HG02938 (cell line): ENCODE results near the gene USP12.
"Not testable (repeated sequence)": the region's sequence is repeated elsewhere in the genome, so short reads cannot be mapped to it uniquely, and the experiment has no call there.

Experiments
- ATAC-seq: cut with Tn5 transposase; IDR thresholded peaks from one replicate; pipeline ENCODE4 v1.9.1; 2021; ENCODE audit warnings: mild to moderate bottlenecking, moderate library complexity; ENCODE audit not compliant: unreplicated experiment

The USP12 gene

DNA sequence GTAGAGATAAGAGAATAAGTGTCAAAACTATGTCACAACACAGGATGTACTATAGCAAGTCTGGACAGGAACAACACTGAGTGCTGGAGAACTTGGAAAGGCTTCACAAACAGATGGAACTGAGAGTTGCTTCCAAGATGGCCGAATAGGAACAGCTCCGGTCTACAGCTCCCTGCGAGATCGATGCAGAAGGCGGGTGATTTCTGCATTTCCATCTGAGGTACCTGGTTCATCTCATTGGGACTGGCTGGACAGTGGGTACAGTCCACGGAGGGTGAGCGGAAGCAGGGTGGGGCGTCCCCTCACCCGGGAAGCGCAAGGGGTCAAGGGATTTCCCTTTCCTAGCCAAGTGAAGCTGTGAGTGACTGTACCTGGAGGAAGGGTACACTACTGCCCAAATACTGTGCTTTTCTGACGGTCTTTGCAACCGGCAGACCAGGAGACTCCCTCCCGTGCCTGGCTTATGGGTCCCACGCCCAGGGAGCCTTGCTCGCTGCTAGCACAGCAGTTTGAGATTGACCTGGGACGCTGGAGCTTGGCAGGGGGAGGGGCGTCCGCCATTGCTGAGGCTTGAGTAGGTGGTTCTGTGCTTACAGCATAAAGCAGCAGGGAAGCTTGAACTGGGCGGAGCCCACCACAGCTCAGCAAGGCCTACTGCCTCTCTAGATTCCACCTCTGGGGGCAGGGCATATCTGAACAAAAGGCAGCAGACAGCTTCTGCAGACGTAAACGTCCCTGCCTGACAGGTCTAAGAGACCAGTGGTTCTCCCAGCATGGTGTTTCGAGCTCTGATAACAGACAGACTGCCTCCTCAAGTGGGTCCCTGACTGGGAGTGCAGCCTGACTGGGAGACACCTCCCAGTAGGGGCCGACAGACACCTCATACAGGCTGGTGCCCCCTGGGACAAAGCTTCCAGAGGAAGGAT, 46.0 kb downstream of the USP12 start:
- ATAC-seq: no peak

DNA sequence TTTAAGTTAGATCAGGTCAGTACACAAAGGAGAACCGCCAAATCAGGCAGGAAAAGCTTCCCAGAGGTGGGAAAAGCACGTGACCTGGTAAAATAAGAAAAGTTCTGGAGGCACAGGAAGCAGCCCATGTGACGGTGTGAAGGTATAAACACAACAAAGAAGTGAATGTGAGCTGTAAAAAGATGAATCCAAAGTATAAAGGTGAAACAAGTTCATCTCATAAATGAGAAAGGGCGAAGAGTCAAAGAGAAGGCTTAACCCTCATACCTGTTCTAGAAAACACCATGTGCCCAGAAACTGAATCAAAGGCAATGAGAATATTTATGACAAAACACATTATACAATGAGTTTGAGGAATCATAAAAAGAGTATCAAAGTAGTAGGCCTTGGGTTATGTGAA, 47.0 kb downstream of the USP12 start:
- ATAC-seq: no peak

DNA sequence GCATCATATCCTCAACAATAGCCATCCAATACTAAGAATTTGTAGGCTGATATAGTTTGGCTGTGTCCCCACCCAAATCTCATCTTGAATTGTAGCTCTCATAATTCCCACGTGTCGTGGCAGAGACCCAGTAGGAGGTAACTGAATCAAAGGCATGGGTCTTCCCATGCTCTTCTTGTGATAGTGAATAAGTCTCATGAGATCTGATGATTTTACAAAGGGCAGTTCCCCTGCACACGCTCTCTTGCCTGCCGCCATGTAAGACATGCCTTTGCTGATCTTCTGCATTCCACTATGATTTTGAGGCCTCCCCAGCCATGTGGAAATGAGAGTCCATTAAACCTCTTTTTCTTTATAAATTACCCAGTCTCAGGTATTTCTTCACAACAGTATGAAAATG, 48.2 kb downstream of the USP12 start:
- ATAC-seq: not testable (repeated sequence)

DNA sequence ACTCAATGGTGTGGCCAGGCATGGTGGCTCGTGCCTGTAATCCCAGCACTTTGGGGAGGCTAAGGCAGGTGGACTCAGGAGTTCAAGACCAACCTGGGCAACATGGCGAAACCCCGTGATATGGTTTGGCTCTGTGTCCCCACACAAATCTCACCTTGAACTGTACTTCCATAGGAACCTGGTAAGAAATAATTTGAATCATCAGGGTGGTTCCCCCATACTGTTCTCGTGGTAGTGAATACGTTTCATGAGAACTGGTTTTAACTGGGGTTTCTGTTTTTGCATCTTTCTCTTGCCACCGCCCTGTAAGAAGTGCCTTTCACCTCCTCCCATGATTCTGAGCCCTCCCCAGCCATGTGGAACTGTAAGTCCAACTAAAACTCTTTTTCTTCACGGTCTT, 49.6 kb downstream of the USP12 start:
- no peak for ATAC-seq

DNA sequence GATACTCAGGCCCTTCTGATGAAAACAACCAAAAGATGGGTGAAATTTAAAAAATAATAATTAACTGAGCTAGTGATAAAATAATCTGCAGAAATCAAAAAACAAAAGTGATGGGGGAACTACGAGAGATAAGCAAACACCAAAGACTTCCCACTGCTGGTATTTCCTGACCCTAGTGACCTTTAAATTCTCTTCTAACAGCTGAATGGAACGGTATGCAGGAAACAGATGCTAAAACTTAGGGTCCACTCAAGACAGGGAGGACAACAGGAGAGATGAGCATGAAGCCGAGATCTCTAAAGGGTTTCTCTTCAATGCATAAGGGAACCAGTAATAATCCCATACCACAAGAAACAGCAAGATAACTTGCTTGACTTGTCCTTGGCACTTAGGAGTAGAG, 50.8 kb downstream of the USP12 start:
- ATAC-seq: no peak

DNA sequence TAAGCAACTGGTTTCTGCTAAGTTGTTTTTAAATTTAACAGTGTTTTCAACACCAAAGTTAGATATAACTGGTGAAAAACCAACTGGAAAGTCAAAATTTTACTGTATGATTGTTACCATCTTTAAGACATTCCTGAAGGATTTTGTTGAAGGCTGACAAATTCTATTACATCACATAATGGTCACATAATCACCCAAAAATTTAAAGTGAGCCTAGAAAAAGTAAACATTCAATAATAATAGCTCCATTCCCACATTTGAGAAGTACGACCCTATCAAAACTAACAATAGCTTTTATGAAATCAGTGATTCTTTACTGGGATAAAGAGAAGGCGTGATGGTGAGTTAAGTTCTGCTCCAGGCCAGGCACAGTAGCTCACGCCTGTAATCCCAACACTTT, 51.6 kb downstream of the USP12 start:
- no peak for ATAC-seq

DNA sequence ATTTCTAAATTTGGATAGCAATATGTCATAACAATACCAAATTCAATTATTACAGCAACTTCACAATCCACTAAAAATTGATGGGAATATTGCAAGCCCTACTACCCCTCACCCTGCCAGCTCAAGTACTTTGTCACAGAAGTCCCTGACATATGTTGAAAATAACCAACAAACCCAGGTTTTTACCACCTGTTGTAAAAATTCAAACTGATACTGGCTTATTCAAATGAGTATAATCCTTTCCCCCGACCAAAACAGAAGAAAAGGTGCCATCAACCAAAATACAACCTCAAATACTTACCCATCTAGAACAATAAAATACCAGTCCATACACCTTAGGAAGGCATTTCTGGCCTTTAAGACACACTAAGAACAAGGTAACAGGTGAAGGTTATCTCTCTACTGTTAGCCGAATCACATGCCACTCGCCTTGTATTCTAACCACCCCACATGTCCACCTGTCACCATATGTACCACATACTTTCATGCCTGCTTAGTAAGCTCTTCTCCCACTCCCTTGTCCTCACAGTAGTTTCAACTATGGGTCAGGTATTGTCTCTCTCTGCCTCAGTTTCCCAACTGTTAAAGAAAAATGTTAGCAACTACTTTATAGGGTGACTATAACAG, 53.1 kb downstream of the USP12 start:
- ATAC-seq: no peak

DNA sequence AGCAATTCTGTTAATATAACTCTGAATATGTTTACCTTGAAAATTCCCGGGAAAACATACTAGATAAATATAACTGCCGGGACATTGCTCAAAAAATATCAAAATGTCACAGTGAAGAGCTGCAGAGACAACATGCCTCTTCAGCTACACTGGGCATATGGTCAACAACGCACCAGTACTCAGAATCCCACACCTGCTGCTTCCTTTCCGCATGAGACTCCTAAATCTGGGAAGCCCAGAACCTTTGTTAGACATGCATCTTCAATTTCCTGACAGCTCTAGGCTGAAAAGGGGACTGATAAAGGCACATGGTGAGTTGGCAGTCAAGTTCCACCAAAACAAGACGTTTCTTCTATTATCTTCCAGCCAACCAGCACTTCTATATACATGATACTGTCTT, 53.7 kb downstream of the USP12 start:
- ATAC-seq: no peak

DNA sequence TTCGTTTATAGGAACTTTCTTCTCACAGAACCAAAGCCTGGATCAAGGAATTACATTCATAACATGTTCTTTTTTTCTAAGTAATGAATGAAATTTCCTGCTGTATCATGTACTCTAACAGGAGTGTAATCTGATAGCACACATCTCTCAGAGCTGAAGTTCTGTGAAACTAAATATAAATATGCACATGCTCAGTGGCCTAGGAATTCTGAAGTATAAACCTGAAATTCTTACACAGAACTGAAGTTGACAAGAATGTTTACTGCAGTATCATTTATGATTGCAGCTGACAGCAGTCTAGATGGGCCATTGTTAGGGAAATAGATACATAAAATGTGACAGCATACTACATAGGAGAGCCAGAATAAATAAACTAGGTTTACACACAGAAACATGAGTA, 54.5 kb downstream of the USP12 start:
- no peak for ATAC-seq

DNA sequence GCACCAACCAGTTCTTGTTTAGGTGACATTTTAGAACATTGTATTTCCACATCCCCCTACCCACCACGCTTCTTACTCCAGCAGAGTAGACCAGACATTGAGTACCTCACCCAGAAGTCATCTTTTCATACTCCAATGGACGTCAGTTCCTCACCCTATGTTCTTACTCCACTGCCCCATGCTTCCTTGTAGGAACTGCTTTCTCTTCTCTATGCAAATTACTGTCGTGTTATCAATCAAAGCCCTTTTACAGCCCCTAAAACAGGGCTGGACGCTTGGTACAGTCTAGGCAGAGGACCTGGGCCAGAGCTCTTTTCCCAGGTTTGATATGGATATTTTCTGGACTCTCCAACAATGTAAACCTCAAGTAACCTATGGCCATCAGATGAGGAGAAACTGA, 58.2 kb downstream of the USP12 start:
- no peak for ATAC-seq

DNA sequence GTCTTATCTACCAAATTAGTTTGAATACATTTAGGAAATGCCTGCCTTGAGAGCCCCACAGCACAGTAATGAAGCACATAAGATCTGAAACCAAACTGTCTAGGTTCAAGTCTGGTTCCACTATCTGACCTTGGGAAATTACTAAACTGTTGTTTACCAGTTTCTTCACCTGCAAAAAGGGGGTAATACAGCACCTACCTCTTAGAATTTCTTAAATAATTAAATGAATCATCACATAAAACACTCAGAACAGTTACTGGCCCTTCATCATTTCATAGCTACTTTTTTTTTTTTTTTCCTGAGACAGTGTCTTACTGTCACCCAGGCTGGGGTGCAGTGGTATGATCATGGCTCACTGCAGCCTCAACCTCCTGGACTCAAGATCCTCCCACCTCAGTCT, 59.6 kb downstream of the USP12 start:
- ATAC-seq: no peak

DNA sequence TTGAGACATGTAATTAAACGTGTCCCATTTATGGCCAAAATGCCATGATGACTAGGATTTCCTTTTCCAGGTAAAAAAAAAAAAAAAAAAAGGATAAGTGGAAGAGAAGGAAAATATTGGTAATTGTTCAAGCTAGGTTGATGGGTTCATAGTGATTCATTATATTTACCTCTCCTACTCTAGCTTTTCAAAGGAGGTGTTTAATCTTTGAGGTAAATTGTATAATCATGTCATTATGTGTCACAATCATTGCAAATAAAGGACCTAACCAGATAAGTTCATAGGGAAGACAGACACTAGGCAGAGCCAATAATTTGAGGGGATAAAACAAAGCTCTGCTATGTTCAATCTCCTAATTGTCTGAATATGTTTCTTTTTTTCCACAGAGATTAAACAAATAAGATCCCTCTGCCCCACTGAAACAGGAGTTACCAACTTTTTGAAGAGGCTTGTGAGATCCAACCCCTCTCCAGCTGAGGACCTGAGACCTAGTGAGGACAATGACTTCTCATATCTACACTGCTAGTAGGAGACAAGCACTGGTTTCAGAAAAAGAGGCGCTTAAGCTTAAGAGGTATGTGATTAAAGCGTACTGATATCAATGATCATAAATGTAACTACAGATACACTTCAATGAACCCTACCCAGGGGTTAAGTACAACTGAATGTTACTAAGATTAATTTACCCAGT, 61.4 kb downstream of the USP12 start:
- no peak for ATAC-seq

DNA sequence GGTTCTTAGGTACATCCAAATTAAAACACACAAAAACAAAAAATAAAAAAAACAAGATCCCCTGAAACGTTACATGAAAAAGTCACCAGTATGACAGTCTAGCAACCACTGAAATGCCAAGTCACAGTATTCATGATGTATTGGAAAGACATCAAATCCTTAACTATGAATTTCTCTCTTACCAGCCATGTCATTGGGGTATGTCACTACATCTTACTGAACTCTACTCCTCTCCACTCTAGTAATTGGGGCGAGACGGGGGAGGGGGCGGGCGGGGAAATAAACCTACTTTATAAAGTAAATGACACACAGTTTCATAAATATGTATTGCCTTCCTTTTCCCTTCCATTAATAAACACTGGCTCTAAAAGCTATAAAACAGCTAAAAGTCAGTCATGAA, 65.5 kb downstream of the USP12 start:
- ATAC-seq: no peak

DNA sequence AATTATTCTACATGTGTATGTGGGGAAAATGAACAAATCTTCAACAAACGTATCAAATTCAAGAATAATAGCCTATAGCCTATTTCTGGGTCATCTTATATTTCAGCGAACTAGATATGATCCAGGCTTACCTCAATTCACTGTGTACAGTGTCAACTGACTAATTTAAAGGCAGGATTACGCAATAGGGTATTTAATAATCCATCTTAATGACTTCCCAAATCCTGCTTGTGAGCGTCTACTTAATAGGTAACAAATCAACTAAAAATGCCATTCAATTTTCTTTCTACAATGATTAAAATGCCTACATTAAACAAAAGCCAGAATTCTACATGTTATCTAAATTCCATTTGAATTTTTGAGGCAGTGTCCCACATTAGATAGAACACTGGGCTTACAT, 67.0 kb downstream of the USP12 start:
- no peak for ATAC-seq

DNA sequence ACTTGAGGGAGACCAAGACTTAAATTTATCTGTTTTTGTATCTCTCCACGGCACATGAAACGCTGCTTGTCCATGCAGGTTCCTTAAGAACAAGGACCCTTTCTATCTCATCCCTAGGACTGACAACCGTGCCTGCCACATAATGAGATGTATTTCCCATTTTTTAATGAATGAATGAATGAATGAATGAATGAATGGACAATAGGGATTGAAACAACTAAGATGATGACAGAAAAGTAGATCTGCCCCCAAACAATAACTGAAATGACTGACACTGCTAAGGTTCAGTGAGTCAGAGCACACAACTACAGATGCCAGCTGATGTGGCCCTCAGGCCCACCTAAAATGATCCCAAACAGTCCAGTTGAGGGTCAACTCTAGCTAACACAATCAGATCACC, 69.8 kb downstream of the USP12 start:
- no peak for ATAC-seq

DNA sequence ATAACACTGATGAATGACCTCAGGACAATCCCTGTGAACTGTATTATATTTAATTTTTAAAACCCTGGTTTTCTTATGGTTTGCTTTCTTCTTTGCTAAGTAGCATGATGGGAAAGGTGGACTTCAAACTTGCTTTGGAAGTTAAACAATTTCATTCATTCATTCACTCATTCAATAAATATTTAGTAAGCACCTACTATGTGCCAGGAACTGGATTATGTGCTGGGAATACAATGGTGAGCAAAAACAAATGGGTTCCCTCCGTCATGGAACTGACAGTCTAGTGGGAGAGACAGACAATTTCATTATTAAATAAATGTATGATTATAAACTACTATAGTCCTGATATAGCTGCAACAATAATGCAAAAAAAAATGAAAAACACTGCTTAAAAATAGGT, 70.3 kb downstream of the USP12 start:
- ATAC-seq: no peak

DNA sequence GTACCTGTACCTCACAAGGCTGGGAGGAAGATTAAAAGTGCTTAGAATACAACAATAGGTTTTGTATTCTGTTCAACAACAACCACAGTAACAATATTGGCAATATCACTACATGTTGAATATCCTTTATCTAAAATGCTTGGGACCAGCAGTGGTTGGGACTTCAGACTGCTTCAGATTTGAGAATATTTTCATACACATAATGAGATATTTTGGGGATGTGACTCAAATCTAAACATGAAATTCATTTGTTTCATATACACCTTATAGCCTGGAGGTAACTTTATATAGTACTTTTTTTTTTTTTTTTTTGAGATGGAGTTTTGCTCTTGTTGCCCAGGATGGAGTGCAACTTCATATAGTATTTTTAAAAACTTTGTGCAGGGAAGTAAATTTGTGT, 73.9 kb downstream of the USP12 start:
- no peak for ATAC-seq

DNA sequence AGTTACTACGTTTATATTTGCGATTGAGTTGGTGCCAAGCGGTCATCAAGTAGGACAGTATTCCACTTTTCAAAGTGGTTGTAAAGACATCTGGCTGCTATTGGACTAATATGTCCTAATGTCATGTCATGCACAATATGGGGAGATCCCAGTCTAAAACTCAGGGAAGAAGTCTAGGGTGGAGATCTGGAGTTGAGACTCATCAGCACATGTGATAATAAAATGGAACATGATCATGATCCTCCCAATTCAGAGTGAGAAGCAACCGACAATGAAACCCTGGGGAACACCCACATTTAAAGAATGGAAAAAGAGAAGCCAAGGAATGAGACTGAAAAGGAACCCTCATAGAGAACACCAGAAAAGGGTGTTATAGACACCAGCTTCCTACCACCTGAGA, 80.2 kb downstream of the USP12 start:
- no peak for ATAC-seq

DNA sequence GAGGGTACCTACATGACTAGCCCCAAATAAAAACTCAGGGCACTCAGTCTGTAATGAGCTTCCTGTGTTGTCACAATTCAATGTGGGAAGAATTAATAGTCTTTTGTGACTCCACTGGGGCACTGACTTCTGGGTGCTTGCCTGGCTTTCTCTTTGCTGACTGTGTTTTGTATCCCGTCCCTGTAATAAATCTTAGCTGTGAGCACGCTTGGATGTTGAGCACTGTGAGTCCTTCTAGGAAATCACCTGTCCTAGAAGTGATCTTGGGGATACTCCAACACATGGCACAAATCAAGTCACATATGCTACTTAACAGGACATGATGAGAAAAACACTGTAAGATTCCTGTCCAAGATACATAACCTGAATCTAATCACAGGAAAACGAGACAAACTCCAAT, 83.0 kb downstream of the USP12 start:
- no peak for ATAC-seq

DNA sequence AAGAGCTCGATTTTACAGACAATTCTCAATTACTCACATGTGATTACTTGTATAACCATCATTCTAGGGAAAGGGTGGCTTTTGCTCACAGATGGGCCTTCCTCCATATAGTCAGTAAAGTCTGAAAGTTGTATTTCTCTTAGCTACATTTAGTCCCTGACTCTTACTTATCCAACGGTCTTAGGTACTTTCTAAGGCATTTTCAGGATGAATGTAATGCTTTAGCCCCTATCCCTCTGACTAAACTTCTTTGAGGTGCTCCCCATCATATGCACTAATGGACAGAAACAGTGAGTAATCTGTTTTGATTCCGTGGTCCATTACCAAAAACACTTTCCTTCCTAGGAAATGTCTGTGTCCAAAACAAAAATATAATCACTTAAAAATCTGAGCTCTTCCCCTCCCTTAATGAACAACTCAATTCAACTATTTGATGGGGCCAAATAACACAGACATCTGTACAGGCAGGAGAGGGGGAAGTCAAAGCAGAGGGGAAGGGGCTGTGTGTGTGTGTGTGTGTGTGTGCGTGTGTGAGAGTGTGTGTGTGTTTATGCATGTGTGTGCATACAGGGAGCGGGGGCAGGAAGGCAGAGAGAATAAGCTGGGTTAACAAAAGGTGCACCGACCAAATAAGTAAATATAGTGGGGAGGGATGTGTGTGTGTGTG, 84.9 kb downstream of the USP12 start:
- ATAC-seq: no peak

DNA sequence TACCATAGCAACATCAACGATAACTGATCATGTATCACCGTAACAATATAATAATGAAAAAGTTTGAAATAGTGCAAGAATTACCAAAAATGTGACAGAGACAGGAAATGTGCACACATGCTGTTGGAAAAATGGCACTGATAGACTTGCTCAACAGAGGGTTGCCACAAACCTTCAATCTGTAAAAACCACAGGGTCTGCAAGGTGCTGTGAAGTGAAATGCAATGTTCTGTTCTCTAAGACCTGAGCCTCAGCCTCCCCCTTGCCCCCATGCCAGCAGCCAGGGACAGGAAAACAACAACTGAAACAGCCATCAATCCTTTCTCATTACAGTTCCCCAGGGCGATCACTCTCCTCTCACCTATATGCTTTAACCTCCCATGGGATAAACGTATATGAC, 88.4 kb downstream of the USP12 start:
- no peak for ATAC-seq
